ENCODE data around the gene DENND1B. TPM values are rescaled to one million over a fixed set of nuclear protein-coding genes. Genes with fewer than 3 reads are reported as not detected.
"Not testable (repeated sequence)": the region's sequence is repeated elsewhere in the genome, so short reads cannot be mapped to it uniquely, and the experiment has no call there.

The DENND1B gene
- total RNA-seq, 1 donor from 2014 or later, result 7.1 TPM

GRCh38 chr1:197783510-197783948 lies 8.2 kb upstream of the DENND1B start:
- DNase-seq (ENCODE audit: low spot score), result no peak

- DNase-seq (ENCODE audit: low spot score), result no peak
Observed at GRCh38 chr1:197782722-197783360, 7.6 kb upstream of the DENND1B start.

GRCh38 chr1:197781968-197782721 lies 6.9 kb upstream of the DENND1B start:
- no peak for DNase-seq (ENCODE audit: low spot score)

- DNase-seq (ENCODE audit: low spot score), result no peak
Observed at GRCh38 chr1:197779921-197780320, 4.6 kb upstream of the DENND1B start.

GRCh38 chr1:197778366-197778945 lies 3.2 kb upstream of the DENND1B start:
- no peak for DNase-seq (ENCODE audit: low spot score)

GRCh38 chr1:197776351-197777105 lies 1.2 kb upstream of the DENND1B start:
- no peak for DNase-seq (ENCODE audit: low spot score)

- no peak for DNase-seq (ENCODE audit: low spot score)
Observed at GRCh38 chr1:197774466-197775281, 606 bp downstream of the DENND1B start.

- no peak for DNase-seq (ENCODE audit: low spot score)
Observed at GRCh38 chr1:197773856-197774255, 1.4 kb downstream of the DENND1B start.

GRCh38 chr1:197771904-197772556 lies 3.2 kb downstream of the DENND1B start:
- no peak for DNase-seq (ENCODE audit: low spot score)

- no peak for DNase-seq (ENCODE audit: low spot score)
Observed at GRCh38 chr1:197771386-197771785, 3.9 kb downstream of the DENND1B start.

- DNase-seq (ENCODE audit: low spot score), result no peak
Observed at GRCh38 chr1:197770243-197770642, 5.0 kb downstream of the DENND1B start.

GRCh38 chr1:197769287-197769686 lies 6.0 kb downstream of the DENND1B start:
- DNase-seq (ENCODE audit: low spot score), result no peak

GRCh38 chr1:197768014-197768805 lies 7.1 kb downstream of the DENND1B start:
- no peak for DNase-seq (ENCODE audit: low spot score)

GRCh38 chr1:197763769-197764168 lies 11.5 kb downstream of the DENND1B start:
- no peak for DNase-seq (ENCODE audit: low spot score)

GRCh38 chr1:197763307-197763706 lies 12.0 kb downstream of the DENND1B start:
- DNase-seq (ENCODE audit: low spot score), result no peak

- no peak for DNase-seq (ENCODE audit: low spot score)
Observed at GRCh38 chr1:197761654-197762053, 13.6 kb downstream of the DENND1B start.

GRCh38 chr1:197755553-197755952 lies 19.7 kb downstream of the DENND1B start:
- not testable (repeated sequence) for DNase-seq (ENCODE audit: low spot score)

GRCh38 chr1:197752652-197753164 lies 22.6 kb downstream of the DENND1B start:
- not testable (repeated sequence) for DNase-seq (ENCODE audit: low spot score)

- no peak for DNase-seq (ENCODE audit: low spot score)
Observed at GRCh38 chr1:197750366-197750765, 24.9 kb downstream of the DENND1B start.

Measured in mesenteric fat pad (tissue), 1 donor.